Left kidney (tissue), 2 donors: Measurements from ENCODE around the gene PTPRE. TPM values are rescaled to one million over a fixed set of nuclear protein-coding genes. Genes with fewer than 3 reads are reported as not detected.

ENCODE experiments used
- DNase-seq: peaks from one replicate; pipeline ENCODE4 v3.0.0-alpha.2; 2013
- polyA plus RNA-seq: library from polyadenylated mRNA; unstranded; fragments of 120-200 nt; gene quantifications from one replicate; pipeline ENCODE4 v1.2.1, GENCODE V29; 2013; ENCODE audit not compliant: insufficient read length

PTPRE gene
- polyA plus RNA-seq, 1 donor = 5.6 TPM

GRCh38 chr10:127882801-127883459 lies 24.0 kb upstream of the PTPRE start:
- DNase-seq = no peak

GRCh38 chr10:127883516-127883915 lies 23.4 kb upstream of the PTPRE start:
- no peak for DNase-seq

GRCh38 chr10:127884501-127884900 lies 22.4 kb upstream of the PTPRE start:
- DNase-seq = no peak

- no peak for DNase-seq
These were observed 20.4 kb upstream of the PTPRE start for GRCh38 chr10:127886371-127887051.

- DNase-seq = no peak
These were observed 19.1 kb upstream of the PTPRE start for GRCh38 chr10:127887541-127888415.

- DNase-seq = no peak
These were observed 18.2 kb upstream of the PTPRE start for GRCh38 chr10:127888521-127889312.

GRCh38 chr10:127889605-127890195 lies 17.2 kb upstream of the PTPRE start:
- DNase-seq = no peak

GRCh38 chr10:127890216-127890615 lies 16.7 kb upstream of the PTPRE start:
- DNase-seq = no peak

GRCh38 chr10:127890832-127891334 lies 16.0 kb upstream of the PTPRE start:
- DNase-seq = no peak

GRCh38 chr10:127892743-127893142 lies 14.2 kb upstream of the PTPRE start, which contains the start of gene CLRN3:
Gene CLRN3 (minus strand): TSS chr10:127892941. CDS start chr10:127892784, 157 bp downstream.
- no peak for DNase-seq

- DNase-seq = no peak
These were observed 12.8 kb upstream of the PTPRE start for GRCh38 chr10:127894146-127894545.

- DNase-seq = no peak
These were observed 10.3 kb upstream of the PTPRE start for GRCh38 chr10:127896590-127896989.

- no peak for DNase-seq
These were observed 9.7 kb upstream of the PTPRE start for GRCh38 chr10:127897177-127897576.

GRCh38 chr10:127899766-127900387 lies 7.0 kb upstream of the PTPRE start:
- no peak for DNase-seq

- no peak for DNase-seq
These were observed 3.1 kb upstream of the PTPRE start for GRCh38 chr10:127903789-127904188.

- DNase-seq = no peak
These were observed 2.4 kb upstream of the PTPRE start for GRCh38 chr10:127904311-127905000.

GRCh38 chr10:127905001-127905847 lies 1.7 kb upstream of the PTPRE start:
- DNase-seq = no peak

- DNase-seq = no peak
These were observed 1.0 kb upstream of the PTPRE start for GRCh38 chr10:127905848-127906261.

GRCh38 chr10:127907411-127908105 lies 655 bp downstream of the PTPRE start:
- no peak for DNase-seq
